ENCODE results near the gene CDK5. TPM values are rescaled to one million over a fixed set of nuclear protein-coding genes. Genes with fewer than 3 reads are reported as not detected.
A peak's percentile ranks its signal among the peaks of the same experiment; 100 is the strongest.
"Not testable (repeated sequence)": the region's sequence is repeated elsewhere in the genome, so short reads cannot be mapped to it uniquely, and the experiment has no call there.

CDK5 gene
- total RNA-seq, 1 donor from 2014 or later: 24.1 TPM

- H3K27me3 Mint-ChIP-seq (ENCODE audit: low read depth); H3K36me3 Mint-ChIP-seq (ENCODE audit: low read depth); H3K9me3 Mint-ChIP-seq; DNase-seq (ENCODE audit: low spot score): not testable (repeated sequence)
- Mint-ChIP-seq H3K4me3 (ENCODE audit: low read depth) (peak overlapping the region; percentile 96), H3K27ac (peak overlapping the region; percentile 93), H3K4me1 (ENCODE audit: low read depth) (peaks cover 13% of the 10 kb centered on the region)
- intact Hi-C loops (cut with micrococcal nuclease): loop anchor here (1.0 to 2.0 kb wide), 5 partner anchors 12 to 323 kb away; partner anchors contain the start of gene TMUB1
These were observed 30.0 kb downstream of the CDK5 start for GRCh38 chr7:151027728-151028130.

DNA sequence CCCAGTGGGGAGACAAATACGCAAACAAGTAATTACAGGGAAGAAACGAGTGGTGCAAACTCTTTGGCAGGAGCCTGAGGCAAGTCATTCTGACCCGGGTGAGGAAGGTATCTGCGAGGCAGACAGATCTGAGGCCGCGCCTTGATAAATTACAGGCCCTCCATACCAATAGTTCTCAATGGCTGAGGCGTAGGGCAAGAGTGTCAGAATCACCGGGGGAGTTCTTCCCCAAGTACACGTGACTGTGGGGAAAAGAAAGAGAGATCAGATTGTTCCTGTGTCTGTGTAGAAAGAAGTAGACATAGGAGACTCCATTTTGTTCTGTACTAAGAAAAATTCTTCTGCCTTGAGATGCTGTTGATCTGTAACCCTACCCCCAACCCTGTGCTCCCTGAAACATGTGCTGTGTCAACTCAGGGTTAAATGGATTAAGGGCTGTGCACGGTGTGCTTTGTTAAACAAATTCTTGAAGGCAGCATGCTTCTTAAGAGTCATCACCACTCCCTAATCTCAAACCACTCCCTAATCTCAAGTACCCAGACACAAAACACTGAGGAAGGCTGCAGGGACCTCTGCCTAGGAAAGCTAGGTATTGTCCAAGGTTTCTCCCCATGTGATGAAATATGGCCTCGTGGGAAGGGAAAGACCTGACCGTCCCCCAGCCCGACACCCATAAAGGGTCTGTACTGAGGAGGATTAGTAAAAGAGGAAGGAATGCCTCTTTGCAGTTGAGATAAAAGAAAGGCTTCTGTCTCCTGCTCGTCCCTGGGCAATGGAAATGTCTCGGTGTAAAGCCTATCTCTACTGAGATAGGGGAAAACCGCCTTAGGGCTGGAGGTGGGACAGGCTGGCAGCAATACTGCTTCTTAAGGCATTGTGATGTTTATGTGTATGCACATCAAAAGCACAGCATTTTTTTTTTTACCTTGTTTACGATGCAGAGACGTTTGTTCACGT lies 30.6 kb downstream of the CDK5 start:
- DNase-seq (ENCODE audit: low spot score); H3K27me3 Mint-ChIP-seq (ENCODE audit: low read depth); H3K9me3 Mint-ChIP-seq; H3K36me3 Mint-ChIP-seq (ENCODE audit: low read depth); intact Hi-C loops (cut with micrococcal nuclease): not testable (repeated sequence)
- peaks cover 13% of the 10 kb centered on the region for H3K4me1 Mint-ChIP-seq (ENCODE audit: low read depth)
- peak overlapping the region; percentile 96 for H3K4me3 Mint-ChIP-seq (ENCODE audit: low read depth)
- H3K27ac Mint-ChIP-seq: peak overlapping the region; percentile 93

DNA sequence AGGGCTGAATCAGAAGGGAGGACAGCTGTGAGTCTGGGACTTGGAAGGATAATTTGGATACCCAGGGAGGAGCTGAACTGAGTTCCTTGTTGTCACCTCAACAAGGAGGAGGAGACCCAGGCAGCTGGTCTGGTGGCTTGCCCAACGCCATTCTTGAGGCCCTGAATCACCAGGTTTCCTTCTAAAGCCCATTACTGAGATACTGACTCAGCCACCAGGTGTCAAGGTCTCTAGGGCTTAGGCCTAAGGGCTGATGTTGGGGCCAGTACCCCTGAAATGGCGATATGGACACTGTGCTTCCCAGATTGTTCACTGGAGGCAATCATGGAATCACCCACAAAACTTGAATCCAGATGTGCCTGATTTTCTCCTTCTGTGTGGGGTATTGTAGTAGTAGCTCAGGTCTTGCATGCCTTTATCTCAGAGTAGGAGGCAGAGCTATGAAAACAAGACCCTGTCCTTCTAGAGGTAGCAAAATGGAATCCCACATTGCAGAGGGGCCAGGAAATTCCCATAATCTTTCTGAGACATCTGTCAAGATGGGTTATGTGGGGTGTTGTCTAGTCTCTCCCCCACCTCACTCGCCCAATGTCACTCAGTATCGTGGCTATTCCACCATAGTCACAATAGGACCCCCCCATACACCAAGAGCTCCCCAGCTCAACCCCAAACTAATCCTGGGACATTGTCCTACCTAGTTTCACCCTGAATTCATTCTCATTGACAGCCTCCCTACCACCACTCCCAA lies 31.6 kb downstream of the CDK5 start:
- Mint-ChIP-seq H3K9me3 (no peaks in the 10 kb centered on the region), H3K4me3 (ENCODE audit: low read depth) (no peak overlapping the region), H3K4me1 (ENCODE audit: low read depth) (peaks cover 13% of the 10 kb centered on the region), H3K27me3 (ENCODE audit: low read depth) (peaks cover 5% of the 10 kb centered on the region), H3K27ac (no peak overlapping the region), H3K36me3 (ENCODE audit: low read depth) (peaks cover 3% of the 10 kb centered on the region)
- DNase-seq (ENCODE audit: low spot score): no peak
- intact Hi-C loops (cut with micrococcal nuclease): no loop called here

GRCh38 chr7:151024435-151025056 lies 33.2 kb downstream of the CDK5 start, which contains the start of gene ATG9B:
TSS of gene ATG9B (minus strand) at chr7:151024494. CDS start at chr7:151024423, 71 bp downstream.
- Mint-ChIP-seq H3K9me3 (no peaks in the 10 kb centered on the region), H3K27me3 (ENCODE audit: low read depth) (peaks cover 21% of the 10 kb centered on the region), H3K4me3 (ENCODE audit: low read depth) (no peak within 1 kb of the TSS), H3K36me3 (ENCODE audit: low read depth) (peaks cover 3% of the 10 kb centered on the region), H3K4me1 (ENCODE audit: low read depth) (peaks cover 14% of the 10 kb centered on the region), H3K27ac (no peak within 1 kb of the TSS)
- intact Hi-C loops (cut with micrococcal nuclease): no loop called here
- no peak for DNase-seq (ENCODE audit: low spot score)

DNA sequence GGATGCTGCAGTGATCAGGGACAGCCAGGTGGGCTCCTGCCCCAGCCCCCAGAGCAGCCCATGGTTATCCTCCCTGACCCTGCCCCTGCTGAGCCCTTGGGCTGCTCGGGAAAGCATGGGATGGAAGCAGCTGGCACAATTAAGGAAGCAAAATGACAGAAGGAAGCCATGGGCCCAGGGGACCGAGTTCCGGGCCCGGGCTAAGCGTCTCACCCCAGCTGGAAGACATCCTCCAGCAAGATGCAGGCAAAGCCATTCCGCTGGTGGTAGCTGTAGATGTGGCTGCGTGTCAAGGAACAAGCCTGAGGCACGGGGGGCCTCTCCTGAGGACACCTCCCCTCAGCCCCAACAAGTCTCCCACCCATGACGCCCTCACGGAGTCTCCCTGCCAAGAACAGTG lies 34.5 kb downstream of the CDK5 start:
- no peak overlapping the region for H3K27ac Mint-ChIP-seq
- H3K36me3 Mint-ChIP-seq (ENCODE audit: low read depth): no peaks in the 10 kb centered on the region
- DNase-seq (ENCODE audit: low spot score): no peak
- H3K4me3 Mint-ChIP-seq (ENCODE audit: low read depth): no peak overlapping the region
- intact Hi-C loops (cut with micrococcal nuclease): no loop called here
- H3K9me3 Mint-ChIP-seq: no peaks in the 10 kb centered on the region
- H3K4me1 Mint-ChIP-seq (ENCODE audit: low read depth): peaks cover 16% of the 10 kb centered on the region
- H3K27me3 Mint-ChIP-seq (ENCODE audit: low read depth): peaks cover 30% of the 10 kb centered on the region

GRCh38 chr7:151020231-151020630 lies 37.5 kb downstream of the CDK5 start:
- H3K9me3 Mint-ChIP-seq: no peaks in the 10 kb centered on the region
- peaks cover 33% of the 10 kb centered on the region for H3K27me3 Mint-ChIP-seq (ENCODE audit: low read depth)
- H3K4me1 Mint-ChIP-seq (ENCODE audit: low read depth): peaks cover 26% of the 10 kb centered on the region
- no peak for DNase-seq (ENCODE audit: low spot score)
- no peaks in the 10 kb centered on the region for H3K36me3 Mint-ChIP-seq (ENCODE audit: low read depth)
- intact Hi-C loops (cut with micrococcal nuclease): no loop called here
- peak overlapping the region; percentile 7 for H3K4me3 Mint-ChIP-seq (ENCODE audit: low read depth)
- no peak overlapping the region for H3K27ac Mint-ChIP-seq

DNA sequence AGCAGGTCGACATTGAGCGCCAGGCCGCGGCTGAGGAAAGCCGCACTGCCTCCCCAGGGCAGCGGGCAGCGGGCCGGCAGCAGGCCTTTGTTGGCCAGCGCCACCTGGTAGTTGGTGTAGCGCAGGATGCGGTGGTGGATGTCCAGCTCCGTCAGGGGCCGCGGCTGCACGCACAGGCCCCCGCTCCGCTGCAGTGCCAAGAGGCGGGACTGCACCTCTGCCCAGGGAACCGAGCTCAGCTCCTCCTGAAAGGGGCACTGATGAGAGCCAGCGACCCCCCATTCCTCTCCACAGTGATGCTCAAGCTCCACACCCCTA lies 38.6 kb downstream of the CDK5 start:
- H3K27me3 Mint-ChIP-seq (ENCODE audit: low read depth): peaks cover 31% of the 10 kb centered on the region
- H3K4me3 Mint-ChIP-seq (ENCODE audit: low read depth): peak overlapping the region; percentile 26
- H3K9me3 Mint-ChIP-seq: no peaks in the 10 kb centered on the region
- intact Hi-C loops (cut with micrococcal nuclease): loop anchor here (5.0 kb wide), 1 partner anchor 223 kb away; no protein-coding TSS in a partner anchor
- no peak overlapping the region for H3K27ac Mint-ChIP-seq
- no peaks in the 10 kb centered on the region for H3K36me3 Mint-ChIP-seq (ENCODE audit: low read depth)
- peaks cover 37% of the 10 kb centered on the region for H3K4me1 Mint-ChIP-seq (ENCODE audit: low read depth)
- DNase-seq (ENCODE audit: low spot score): no peak

- Mint-ChIP-seq H3K4me1 (ENCODE audit: low read depth) (peaks cover 37% of the 10 kb centered on the region), H3K4me3 (ENCODE audit: low read depth) (peak overlapping the region; percentile 76), H3K27me3 (ENCODE audit: low read depth) (peaks cover 31% of the 10 kb centered on the region), H3K36me3 (ENCODE audit: low read depth) (no peaks in the 10 kb centered on the region), H3K27ac (peak overlapping the region; percentile 48), H3K9me3 (no peaks in the 10 kb centered on the region)
- intact Hi-C loops (cut with micrococcal nuclease): loop anchor here (5.0 kb wide), 1 partner anchor 224 kb away; no protein-coding TSS in a partner anchor
- DNase-seq (ENCODE audit: low spot score): no peak
These were observed 39.1 kb downstream of the CDK5 start for GRCh38 chr7:151018421-151019129.

DNA sequence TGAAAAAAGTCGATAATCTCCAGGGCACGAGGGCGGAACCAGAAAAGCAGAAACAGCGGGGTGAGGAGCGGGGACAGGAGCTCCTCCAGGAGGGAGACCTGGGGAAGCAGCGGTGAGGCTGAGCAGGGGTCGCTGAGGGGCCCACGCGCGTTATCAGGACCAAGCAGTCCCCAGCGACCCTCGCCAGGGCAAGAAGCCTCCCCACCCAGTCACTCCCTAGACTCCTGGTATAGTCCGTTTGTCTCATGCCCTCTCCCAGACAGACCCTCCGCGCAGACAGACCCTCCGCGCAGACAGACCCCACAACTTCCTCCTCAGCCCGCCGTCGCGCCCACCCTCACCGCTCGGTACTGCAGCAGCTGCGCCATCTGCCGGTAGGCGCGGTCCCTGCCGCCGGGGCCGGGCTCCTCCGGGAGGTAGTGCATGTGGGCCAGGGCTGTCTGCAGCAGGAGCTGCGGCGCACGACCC lies 39.7 kb downstream of the CDK5 start:
- peak overlapping the region; percentile 76 for H3K4me3 Mint-ChIP-seq (ENCODE audit: low read depth)
- intact Hi-C loops (cut with micrococcal nuclease): loop anchor here (5.0 kb wide), 1 partner anchor 224 kb away; no protein-coding TSS in a partner anchor
- H3K9me3 Mint-ChIP-seq: no peaks in the 10 kb centered on the region
- H3K4me1 Mint-ChIP-seq (ENCODE audit: low read depth): peaks cover 37% of the 10 kb centered on the region
- DNase-seq (ENCODE audit: low spot score): peak; percentile 70
- peaks cover 31% of the 10 kb centered on the region for H3K27me3 Mint-ChIP-seq (ENCODE audit: low read depth)
- H3K36me3 Mint-ChIP-seq (ENCODE audit: low read depth): no peaks in the 10 kb centered on the region
- peak overlapping the region; percentile 42 for H3K27ac Mint-ChIP-seq

DNA sequence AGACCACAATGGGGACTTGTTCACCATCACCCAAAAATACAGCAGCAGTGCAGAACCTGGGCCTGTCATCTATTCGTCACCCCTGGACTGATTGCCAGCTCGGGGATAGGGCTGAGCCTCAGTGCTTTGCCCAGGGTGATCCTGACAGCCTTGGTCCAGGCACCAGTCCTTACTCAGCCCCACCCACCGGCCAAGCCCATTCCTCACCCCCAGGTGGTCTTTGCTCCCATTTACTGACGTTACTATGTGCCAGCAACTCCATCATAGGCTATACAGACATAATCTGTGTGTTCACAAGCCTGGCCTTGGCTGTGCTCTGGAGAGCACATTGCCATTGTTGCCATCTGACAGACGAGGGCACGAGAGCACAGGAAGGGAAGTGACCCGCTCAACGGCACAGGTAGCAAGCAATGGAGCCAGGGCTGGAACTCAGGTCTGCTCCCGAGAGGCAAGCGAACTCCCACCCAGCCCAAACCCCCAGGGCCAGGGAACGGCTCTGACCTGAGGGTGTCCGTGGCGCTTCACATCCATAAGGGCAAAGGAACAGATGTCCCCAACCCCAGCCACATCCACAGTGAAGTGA lies 40.2 kb downstream of the CDK5 start:
- Mint-ChIP-seq H3K4me3 (ENCODE audit: low read depth) (peak overlapping the region; percentile 76), H3K4me1 (ENCODE audit: low read depth) (peaks cover 43% of the 10 kb centered on the region), H3K36me3 (ENCODE audit: low read depth) (peaks cover 3% of the 10 kb centered on the region), H3K27ac (peak overlapping the region; percentile 4), H3K27me3 (ENCODE audit: low read depth) (peaks cover 31% of the 10 kb centered on the region), H3K9me3 (no peaks in the 10 kb centered on the region)
- intact Hi-C loops (cut with micrococcal nuclease): loop anchor here (5.0 kb wide), 1 partner anchor 225 kb away; no protein-coding TSS in a partner anchor
- no peak for DNase-seq (ENCODE audit: low spot score)

DNA sequence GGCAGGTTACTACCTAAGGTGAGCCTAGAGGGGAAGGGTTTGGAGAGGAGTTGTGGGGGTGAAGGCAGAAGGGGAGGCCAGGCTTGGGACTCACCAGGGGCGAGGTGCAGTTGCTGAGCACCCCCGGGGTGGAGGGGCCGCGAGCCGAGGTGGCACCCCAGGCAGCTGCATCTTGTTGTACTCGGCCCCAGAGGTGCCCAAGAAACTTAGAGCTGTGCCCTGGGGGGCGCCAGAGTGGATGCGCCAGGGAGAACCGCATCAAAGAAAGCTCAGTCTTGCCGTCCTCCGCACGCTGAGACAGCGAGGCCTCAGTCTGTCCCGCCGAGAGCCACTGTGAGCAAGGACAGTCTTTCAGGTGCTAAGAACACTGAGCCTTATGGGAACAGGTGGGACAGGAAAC lies 40.8 kb downstream of the CDK5 start:
- Mint-ChIP-seq H3K4me3 (ENCODE audit: low read depth) (no peak overlapping the region), H3K27ac (no peak overlapping the region), H3K9me3 (no peaks in the 10 kb centered on the region), H3K4me1 (ENCODE audit: low read depth) (peaks cover 48% of the 10 kb centered on the region), H3K27me3 (ENCODE audit: low read depth) (peaks cover 31% of the 10 kb centered on the region), H3K36me3 (ENCODE audit: low read depth) (peaks cover 6% of the 10 kb centered on the region)
- intact Hi-C loops (cut with micrococcal nuclease): loop anchor here (5.0 kb wide), 1 partner anchor 225 kb away; no protein-coding TSS in a partner anchor
- DNase-seq (ENCODE audit: low spot score): no peak
